MM.1S (cell line): ENCODE results near the gene HEMK1.

Source experiments
- CTCF ChIP-seq: fragments of 300-600 bp; sonication (generic); IDR thresholded peaks from 2 replicates; pipeline ENCODE4 v1.5.1; 2016; ENCODE audit warnings: antibody characterized with exemption, low read length, mixed read lengths
- EZH2 ChIP-seq: fragments of 300-600 bp; sonication (generic); optimal IDR thresholded peaks from 2 replicates; pipeline ENCODE3; 2017; ENCODE audit warnings: low read depth, mild to moderate bottlenecking, antibody characterized with exemption, low read length, mixed read lengths
- EZH2phosphoT487 ChIP-seq: fragments of 300-600 bp; sonication (generic); IDR thresholded peaks from 2 replicates; pipeline ENCODE4 v1.6.1; 2018; ENCODE audit warnings: antibody characterized with exemption, low read length

- no peak for TF ChIP-seq EZH2phosphoT487
- TF ChIP-seq CTCF: no peak
- TF ChIP-seq EZH2: no peak
Measured at GRCh38 chr3:50606596-50606995, 37.3 kb downstream of the HEMK1 start.
